Gastrocnemius medialis (tissue), 4 donors: ENCODE data around the gene COL19A1. TPM values are rescaled to one million over a fixed set of nuclear protein-coding genes. Genes with fewer than 3 reads are reported as not detected.

ENCODE experiments used
- ATAC-seq, 2 donors: fragments of 150-250 bp; one replicate each; pipeline ENCODE4 v1.9.1; 2016
- DNase-seq, 2 donors: peaks; one replicate each; pipeline ENCODE4 v3.0.0-alpha.2; 2019
- H3K27ac ChIP-seq, 4 donors: fragments of 200-600 bp; sonication (generic); 1 replicate in 1 of 4; 2 replicates in 3 of 4; pipeline ENCODE4 v1.5.1; 2016 to 2018; ENCODE audit warnings: mild to moderate bottlenecking in 2 of 4, moderate library complexity in 1 of 4
- H3K27me3 ChIP-seq, 3 donors: fragments of 200-600 bp; sonication (generic) in 2 of 3; 1 replicate in 1 of 3; 2 replicates in 2 of 3; pipeline versions ENCODE4 v1.5.1 to v1.6.0; 2016 to 2019; ENCODE audit warnings: mild to moderate bottlenecking in 1 of 3, moderate library complexity in 1 of 3
- H3K36me3 ChIP-seq, 2 donors: fragments of 200-600 bp; sonication (generic) in 1 of 2; one replicate each; pipeline ENCODE4 v1.5.1; 2017 to 2018
- H3K4me1 ChIP-seq, 2 donors: fragments of 200-600 bp; sonication (generic) in 1 of 2; one replicate each; pipeline ENCODE4 v1.5.1; 2016 to 2017; ENCODE audit warnings: mild to moderate bottlenecking in 2 of 2
- H3K4me3 ChIP-seq, 4 donors: fragments of 200-600 bp; sonication (generic) in 3 of 4; 1 replicate in 1 of 4; 2 replicates in 3 of 4; pipeline ENCODE4 v1.5.1; 2016 to 2019; ENCODE audit warnings: mild to moderate bottlenecking in 2 of 4
- H3K9me3 ChIP-seq, 3 donors: fragments of 200-600 bp; sonication (generic) in 2 of 3; 1 replicate in 1 of 3; 2 replicates in 2 of 3; pipeline ENCODE4 v1.5.1; 2016 to 2019
- CTCF ChIP-seq, 5 experiments: fragments of 450-650 bp in 3 of 5; fragments of 200-600 bp in 2 of 5; sonication (generic) in 2 of 5; IDR thresholded peaks in 4 of 5; conservative IDR thresholded peaks in 1 of 5; 1 replicate in 4 of 5; 2 replicates in 1 of 5; pipeline ENCODE4 v1.5.1; 2016 to 2019; ENCODE audit warnings: antibody characterized with exemption in 5 of 5, mild to moderate bottlenecking in 3 of 5, moderate library complexity in 3 of 5
- POLR2A ChIP-seq, 2 donors: fragments of 450-650 bp; IDR thresholded peaks; one replicate each; pipeline ENCODE4 v1.6.1; 2017; ENCODE audit warnings: antibody characterized with exemption in 2 of 2, mild to moderate bottlenecking in 2 of 2, moderate library complexity in 2 of 2
- in situ Hi-C, 4 donors: fragments of 200-750 bp; cut with MboI; loops; one replicate each; pipeline versions ENCODE4 v1.15.0 to v1.8.0; 2017; ENCODE audit warnings: low sequenced_read_pairs in 4 of 4
- intact Hi-C: fragments of 100-400 bp; cut with DNase I; formaldehyde crosslinking; loops from one replicate; pipeline ENCODE4 v1.15.1; 2023; ENCODE audit warnings: low total_unique reads
- total RNA-seq, 4 donors: library from RNA; depleted of rRNA; stranded (reverse); fragments of >200 nt; gene quantifications; one replicate each; pipeline versions ENCODE4 v1.1.0 to v1.2.3, GENCODE V29; 2016

The COL19A1 gene
- total RNA-seq, 4 donors from 2014 or later, result 0.05 to 0.65 (median 0.14) TPM

- Histone ChIP-seq H3K27ac (no peak overlapping the region), H3K36me3 (no peaks in the 10 kb centered on the region), H3K27me3 (no peaks in the 10 kb centered on the region), H3K4me3 (no peak overlapping the region), H3K4me1 (no peaks in the 10 kb centered on the region), H3K9me3 (no peaks in the 10 kb centered on the region)
- no peak for ATAC-seq
- intact Hi-C loops (no loop called here), in situ Hi-C loops (loop anchor here in 3 of 4 donors (25.0 kb wide), 2 partner anchors 287 to 412 kb away; no protein-coding TSS in a partner anchor)
- no peak for TF ChIP-seq CTCF (IDR thresholded peaks at IDR 0.05 in 4 of 5, conservative IDR thresholded peaks at IDR 0.05 in 1 of 5)
- no peak for TF ChIP-seq POLR2A (IDR thresholded peaks at IDR 0.05)
- no peak for DNase-seq
Measured at GRCh38 chr6:70124443-70124842, 258.1 kb downstream of the COL19A1 start.

GRCh38 chr6:70124882-70125545, 258.7 kb downstream of the COL19A1 start:
- no peaks in the 10 kb centered on the region for H3K27me3 ChIP-seq
- in situ Hi-C loops, result loop anchor here in 3 of 4 donors (25.0 kb wide), 2 partner anchors 288 to 413 kb away; no protein-coding TSS in a partner anchor
- intact Hi-C loops, result no loop called here

GRCh38 chr6:70125602-70126001, 259.2 kb downstream of the COL19A1 start:
- no peaks in the 10 kb centered on the region for H3K36me3 ChIP-seq
- H3K27ac ChIP-seq, result no peak overlapping the region
- ATAC-seq (no peak), DNase-seq (no peak)
- no peak overlapping the region for H3K4me3 ChIP-seq
- in situ Hi-C loops (no loop called here), intact Hi-C loops (no loop called here)
- H3K27me3 ChIP-seq, result no peaks in the 10 kb centered on the region
- TF ChIP-seq POLR2A (IDR thresholded peaks at IDR 0.05) (no peak), CTCF (IDR thresholded peaks at IDR 0.05 in 4 of 5, conservative IDR thresholded peaks at IDR 0.05 in 1 of 5) (no peak)
- no peaks in the 10 kb centered on the region for H3K9me3 ChIP-seq
- H3K4me1 ChIP-seq, result no peaks in the 10 kb centered on the region

More at GRCh38 chr6:70124882-70125545, 258.7 kb downstream of the COL19A1 start:
- Histone ChIP-seq H3K4me1 (no peaks in the 10 kb centered on the region), H3K36me3 (no peaks in the 10 kb centered on the region), H3K9me3 (no peaks in the 10 kb centered on the region), H3K27ac (no peak overlapping the region), H3K4me3 (no peak overlapping the region)
- no peak for TF ChIP-seq POLR2A (IDR thresholded peaks at IDR 0.05)
- no peak for TF ChIP-seq CTCF (IDR thresholded peaks at IDR 0.05 in 4 of 5, conservative IDR thresholded peaks at IDR 0.05 in 1 of 5)
- no peak for ATAC-seq
- DNase-seq, result no peak

- no peaks in the 10 kb centered on the region for H3K27me3 ChIP-seq
- TF ChIP-seq POLR2A (IDR thresholded peaks at IDR 0.05), result no peak
- no peak for TF ChIP-seq CTCF (IDR thresholded peaks at IDR 0.05 in 4 of 5, conservative IDR thresholded peaks at IDR 0.05 in 1 of 5)
- no peaks in the 10 kb centered on the region for H3K36me3 ChIP-seq
- no peak overlapping the region for H3K4me3 ChIP-seq
- ATAC-seq, result no peak
- H3K9me3 ChIP-seq, result no peaks in the 10 kb centered on the region
- intact Hi-C loops, result no loop called here
- no peak for DNase-seq
- H3K27ac ChIP-seq, result no peak overlapping the region
- H3K4me1 ChIP-seq, result no peaks in the 10 kb centered on the region
- in situ Hi-C loops, result no loop called here
Measured at GRCh38 chr6:70129341-70129740, 263.0 kb downstream of the COL19A1 start.
